Occipital lobe (tissue), 2 donors: Measurements from ENCODE around the gene HOXD11. TPM values are rescaled to one million over a fixed set of nuclear protein-coding genes. Genes with fewer than 3 reads are reported as not detected.

Experiments used
- DNase-seq: peaks from one replicate; lab custom pipeline; 2025; lab: John Stamatoyannopoulos, UW
- total RNA-seq: library from RNA; depleted of rRNA; stranded (reverse); fragments of >200 nt; gene quantifications from one replicate; pipeline ENCODE4 v1.2.3, GENCODE V29; 2014

The HOXD11 gene
- total RNA-seq, 1 donor from 2014 or later, result not detected

DNA sequence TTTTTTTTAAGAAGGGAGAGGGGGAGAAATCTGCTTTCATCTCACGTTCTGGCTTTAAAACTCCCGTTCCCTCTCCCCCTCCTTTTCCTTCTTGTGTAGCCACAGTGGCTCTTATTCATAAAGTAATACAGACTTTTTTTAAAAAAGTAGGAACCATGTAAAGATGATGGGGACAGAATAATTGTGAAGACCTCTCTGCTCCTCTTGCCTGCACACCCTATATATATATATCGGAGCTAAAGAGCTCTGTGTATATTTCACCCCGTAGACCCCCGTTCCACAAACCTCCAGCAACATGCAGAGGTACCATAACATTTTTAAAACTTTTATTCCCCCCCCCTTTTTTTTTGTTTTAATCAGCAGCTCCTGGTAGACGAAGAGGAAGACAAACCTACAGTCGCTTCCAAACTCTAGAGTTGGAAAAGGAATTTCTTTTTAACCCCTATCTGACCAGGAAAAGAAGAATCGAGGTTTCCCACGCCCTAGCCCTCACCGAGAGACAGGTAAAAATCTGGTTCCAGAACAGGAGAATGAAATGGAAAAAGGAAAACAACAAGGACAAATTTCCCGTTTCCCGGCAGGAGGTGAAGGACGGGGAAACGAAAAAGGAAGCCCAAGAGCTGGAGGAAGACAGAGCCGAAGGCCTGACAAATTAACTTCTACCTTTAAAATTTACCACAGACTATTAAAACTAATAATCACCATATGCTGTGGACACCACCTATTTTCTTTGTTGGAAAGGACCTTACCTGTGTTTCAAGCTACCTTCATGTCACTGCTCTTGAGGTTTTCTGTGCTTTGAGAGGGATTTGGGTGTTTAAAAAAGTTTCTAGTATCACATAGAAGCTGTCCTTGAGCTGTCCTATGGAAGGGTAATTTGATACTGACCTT is 24.1 kb downstream of the HOXD11 start:
- DNase-seq, result no peak

DNA sequence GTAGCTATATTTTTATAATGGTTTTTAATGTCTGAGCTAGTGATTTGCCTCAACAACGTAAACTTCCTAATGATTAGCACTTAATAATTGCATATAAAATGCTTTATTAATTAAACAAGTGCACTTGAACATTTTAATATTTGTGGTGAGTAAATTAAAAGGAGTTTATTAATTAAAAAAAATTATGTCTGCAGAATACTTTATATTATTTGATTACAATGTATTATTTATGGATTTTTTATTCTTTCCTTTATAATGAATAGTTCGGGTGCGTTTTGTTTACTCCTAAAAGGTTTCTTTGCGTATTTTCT is 24.7 kb downstream of the HOXD11 start:
- DNase-seq, result no peak

DNA sequence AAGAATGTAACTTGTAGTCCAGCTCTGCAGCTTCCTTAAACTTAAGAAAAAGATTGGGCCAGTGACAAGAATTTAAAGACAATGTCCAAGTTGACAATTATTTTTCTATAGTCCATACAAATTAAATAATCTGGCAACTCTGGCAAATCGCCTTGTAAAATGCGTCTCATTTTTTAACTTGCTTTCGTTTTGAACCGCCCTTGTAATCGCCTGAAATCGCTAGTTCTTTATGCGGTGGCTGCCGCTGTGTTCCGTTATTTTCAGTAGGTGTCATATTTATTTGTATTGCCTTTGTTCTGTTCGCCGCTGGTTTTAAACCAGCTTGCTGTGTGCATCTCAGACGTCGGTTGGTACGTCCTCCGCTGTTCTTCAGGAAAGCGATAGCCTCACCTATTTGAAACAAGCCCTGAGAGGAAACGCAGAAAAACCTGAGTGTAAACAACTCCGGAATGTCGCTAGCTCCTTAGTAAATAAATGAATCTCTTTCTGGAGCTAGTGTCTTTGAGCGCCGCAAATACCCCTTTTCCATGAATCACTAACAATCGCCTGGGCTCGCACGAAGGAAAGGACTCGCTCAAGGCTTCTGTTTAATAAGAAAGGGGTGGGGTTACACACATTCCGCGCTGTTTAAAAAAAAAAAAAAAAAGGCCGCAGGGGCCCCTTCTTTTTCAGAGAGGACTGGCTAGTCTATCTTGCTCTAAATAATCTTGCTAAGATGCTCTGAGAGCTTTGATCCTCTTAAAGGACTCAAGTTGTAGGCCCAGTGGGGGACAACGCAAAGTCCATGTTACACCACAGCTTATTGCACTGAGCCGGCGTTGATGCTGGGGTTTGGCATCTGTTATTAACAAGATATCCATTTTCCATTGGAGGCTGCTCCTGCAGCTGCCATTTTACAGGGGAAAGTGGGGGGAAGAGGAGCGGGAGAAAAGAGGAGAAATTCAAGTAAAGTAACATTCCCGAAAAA is 25.4 kb downstream of the HOXD11 start:
- no peak for DNase-seq

DNA sequence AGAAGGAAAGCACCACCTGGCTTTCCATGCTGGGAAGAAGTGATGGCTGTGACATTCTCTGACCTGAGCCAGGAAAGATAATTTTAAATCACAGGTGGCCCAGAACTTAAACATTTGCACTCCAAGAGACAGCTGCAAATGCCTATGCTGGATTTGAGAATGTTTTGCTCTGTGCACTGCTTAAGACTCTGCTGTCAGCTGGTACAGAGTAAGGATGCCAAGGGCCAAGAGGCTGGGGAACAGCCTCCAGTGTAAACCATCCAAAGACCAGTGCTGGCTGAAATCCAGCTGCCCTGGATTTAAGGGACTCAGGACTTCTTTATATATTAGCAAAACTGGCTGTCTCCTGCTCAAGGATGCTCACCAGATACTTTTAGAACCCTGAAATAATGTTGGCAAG is 26.3 kb downstream of the HOXD11 start:
- no peak for DNase-seq

DNA sequence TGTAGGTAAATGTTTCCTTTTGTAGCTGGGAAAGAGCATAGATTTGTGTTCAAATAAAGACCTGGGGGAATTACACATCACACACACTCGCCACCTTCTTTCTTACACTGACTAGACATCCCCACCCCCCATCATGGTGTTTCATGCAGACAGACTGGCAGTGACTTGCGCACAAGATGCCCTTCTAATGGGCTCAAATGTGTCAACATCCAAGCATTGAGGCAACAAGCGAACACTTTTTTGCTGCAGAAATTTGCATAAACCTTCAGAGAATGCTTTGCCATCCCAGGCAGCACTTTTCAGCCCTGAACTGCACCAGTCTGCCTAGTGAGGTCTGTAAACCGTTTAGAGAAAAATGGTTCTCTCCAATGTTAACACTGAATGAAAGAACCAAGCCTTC is 27.0 kb downstream of the HOXD11 start:
- DNase-seq, result no peak

DNA sequence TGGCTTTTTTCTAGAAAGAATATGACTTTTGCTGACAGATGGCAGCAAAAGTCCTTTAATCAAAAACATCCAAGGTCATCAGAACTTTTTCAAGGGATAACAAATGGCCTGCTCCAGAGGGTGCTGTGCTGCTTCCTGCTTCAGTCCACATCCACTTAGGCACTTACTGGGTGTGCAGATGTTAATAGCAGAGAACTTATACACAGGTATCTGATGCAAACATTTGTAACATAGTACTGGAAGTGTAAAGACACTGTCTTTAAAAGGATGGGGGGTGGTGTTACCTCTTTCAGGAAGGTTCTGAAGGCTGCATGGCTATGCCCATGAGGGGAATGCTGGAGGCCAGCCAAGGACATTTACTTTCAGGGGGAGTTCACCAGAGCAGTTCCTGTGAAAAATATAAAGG is 28.0 kb downstream of the HOXD11 start:
- no peak for DNase-seq

DNA sequence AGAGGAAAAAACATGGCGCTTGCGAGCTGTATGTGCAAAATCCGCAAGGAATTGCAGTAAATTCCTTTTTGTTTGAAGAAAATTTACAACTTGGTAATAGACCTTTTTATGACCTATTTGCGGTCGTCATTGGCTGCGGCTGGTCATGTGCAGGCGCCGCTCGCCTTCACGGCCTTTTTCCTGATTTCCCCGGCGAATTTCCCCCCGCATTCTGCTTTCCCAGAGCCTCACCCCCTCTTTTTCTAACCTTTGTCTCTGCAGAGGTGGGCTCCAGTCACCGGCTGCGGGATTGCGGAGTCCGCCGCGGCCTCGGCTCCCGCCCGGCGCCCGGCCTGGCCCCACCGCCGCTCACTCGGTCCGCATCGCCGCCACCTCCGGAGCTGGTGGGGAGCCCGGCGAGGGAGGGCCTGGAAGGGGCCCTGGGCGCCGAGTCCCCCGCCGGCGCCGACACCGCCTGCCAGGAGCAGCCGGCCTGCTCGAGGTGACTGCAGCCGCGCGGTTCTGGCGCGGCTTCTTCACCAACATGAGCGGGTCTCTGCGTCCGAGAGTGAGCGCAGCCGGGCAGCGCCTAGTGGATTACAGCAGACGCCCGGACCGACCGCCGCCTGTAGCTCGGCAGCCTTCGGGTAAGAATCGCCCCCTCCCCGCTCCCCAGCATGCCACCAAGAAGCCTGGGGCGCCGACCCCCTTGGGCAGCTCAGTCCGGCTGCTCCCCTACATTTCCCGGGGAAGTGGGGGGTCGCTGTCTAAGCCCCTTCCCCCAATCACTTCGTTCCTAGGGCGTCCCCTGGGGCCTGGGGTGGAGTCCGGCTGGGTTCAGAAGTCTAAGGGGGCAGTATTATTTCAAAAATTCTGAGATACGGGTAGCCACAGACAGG is 29.5 kb downstream of the HOXD11 start:
- no peak for DNase-seq

DNA sequence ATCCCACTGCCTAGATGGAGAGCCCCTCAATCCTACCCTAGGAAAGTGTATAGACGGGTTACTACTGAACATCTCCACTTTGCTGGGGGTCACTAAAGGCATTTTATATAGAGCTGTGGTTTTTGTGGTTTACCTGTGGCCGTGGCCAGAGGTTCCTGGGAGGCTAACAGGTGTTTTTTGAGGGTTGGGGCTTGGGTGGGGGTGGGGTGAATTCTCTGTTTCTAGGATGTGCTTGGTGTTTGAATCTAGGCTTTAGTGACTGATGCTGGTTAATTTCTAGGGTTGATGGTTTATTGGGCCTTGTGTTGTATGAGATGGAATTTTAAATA is 30.1 kb downstream of the HOXD11 start:
- no peak for DNase-seq

DNA sequence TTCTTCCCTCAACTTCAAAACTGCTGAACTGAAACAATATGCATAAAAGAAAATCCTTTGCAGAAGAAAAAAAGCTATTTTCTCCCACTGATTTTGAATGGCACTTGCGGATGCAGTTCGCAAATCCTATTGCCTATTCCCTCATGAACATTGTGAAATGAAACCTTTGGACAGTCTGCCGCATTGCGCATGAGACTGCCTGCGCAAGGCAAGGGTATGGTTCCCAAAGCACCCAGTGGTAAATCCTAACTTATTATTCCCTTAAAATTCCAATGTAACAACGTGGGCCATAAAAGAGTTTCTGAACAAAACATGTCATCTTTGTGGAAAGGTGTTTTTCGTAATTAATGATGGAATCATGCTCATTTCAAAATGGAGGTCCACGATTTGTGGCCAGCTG is 30.8 kb downstream of the HOXD11 start:
- no peak for DNase-seq

DNA sequence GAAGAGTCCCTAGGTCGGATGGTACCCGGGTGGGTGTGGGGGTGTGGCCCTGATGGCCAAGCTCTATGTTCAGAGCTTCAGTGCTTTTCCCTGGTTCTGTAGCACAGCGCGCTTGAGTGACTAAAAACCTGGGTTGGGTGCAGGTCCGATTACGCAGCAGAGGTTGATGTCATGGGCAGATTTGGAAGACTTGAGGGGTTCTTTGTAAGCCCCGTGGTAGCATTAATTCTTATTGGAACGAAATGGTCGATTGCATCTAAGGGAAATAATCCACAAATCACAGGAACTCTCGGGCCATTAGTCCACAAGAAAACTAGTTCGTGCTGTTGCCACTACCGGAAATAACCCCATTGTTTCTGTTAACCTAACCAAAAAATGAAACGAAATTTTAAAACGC is 31.4 kb downstream of the HOXD11 start:
- no peak for DNase-seq

DNA sequence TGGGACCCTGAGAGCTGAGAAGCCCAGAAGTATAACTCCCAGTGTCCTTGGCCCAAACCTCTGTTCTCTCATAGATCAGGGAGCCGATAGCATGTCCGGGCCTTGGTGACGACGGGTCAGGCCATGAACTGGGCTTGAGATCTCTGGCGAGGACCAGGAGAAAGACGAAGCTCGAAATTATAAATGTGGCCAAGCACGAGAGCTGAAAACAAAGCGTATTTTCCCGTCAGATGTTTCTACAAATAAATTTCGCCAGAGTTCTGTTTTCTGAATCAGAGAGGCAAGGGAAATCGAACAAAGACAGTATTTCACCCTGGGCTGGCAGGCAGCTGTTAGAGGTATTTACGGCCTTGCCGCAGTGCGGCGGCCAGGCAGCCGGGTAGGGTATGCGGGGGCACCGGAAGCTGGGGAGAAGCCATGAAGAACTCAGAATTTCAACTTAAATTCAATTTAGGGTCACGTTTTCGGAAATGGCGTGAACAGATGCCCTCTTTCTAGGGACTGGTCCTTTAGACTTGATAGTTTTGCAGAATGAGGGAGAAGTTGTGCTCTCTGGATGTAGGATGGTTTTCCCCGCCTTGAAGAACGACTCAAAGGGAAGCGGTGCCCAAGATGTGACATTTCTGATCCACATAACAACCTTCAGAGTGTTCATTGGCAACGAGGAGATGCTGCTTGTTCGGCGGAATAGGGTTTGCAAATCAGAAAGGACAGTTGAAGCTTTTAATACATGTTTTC is 32.0 kb downstream of the HOXD11 start:
- DNase-seq, result no peak

DNA sequence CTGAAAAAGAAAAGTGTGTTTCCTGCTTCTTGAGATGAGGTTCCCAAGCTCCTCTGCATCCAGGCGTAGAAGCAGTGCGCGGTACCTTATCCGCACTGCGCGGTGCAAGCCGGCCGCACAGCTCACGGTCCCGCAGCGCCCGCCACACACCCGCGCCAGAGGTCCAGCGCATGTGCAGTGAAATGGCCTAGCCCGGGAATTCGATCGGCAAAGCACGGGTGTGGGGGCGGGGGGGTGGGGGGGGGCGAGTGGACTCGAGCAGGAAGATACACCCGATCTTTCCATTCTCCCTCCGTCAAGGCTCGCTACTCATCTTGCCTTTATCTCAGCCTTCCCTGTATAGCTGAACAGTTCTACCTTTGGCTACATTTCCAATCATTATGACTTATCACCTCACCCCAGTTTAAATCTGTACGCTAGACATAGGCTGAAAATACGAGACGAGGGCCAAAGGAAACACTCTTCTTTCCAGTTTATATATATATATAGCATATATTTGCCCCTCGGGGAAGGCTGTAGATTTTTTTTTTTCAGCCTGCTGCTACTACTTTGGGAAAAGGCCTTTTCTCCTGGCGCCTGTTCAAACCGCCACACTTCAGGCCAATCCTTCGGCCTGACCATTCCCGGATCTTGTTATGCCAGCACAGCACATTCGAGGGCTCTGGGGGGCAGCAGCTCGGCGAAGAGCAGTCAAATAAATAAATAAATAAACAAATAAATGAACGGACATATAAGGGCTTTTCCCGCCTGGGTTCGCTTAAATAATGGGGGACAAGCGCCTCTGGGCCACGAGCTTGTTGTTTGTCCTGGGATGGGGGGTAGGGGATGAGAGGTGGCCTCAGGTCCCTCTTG is 32.8 kb downstream of the HOXD11 start:
- no peak for DNase-seq

DNA sequence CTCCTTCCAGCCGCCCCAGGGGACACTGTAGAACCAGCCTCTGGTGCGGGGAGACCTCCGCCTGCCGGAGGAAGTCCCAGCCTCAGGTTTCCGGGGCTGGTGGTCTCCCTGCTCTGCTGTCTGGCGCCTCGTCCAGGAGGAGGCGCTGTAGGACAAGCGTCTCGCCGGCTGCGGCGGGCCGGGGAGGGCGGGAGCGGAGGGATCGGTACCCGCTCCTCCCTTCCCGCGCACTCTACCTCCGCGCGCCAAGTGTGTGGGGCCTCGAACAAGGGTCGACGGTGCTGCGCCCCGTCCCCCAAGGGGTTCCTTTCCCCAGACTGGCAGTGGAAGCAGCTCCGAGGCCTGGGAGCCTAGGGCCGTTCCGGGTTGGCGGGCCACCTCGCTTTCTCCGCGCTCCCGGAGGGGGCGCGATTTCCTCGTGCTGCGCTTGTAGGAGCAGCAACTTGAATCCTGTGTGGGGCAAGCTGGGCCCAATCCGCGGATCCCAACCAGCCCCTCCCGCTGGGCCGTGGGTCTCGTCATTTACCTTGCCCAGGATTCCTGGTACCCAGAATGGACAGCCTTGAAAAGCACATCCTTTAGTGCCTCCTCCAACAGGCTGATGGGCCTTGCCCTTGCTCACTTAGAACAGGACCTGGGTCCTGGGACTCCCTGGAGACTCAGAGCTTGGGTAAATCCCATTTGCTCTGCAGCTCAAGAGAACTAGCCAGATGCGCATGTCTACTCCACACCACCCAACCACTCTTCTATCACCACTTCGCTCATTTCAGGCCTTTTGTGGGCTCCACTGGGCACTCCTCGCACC is 33.6 kb downstream of the HOXD11 start:
- DNase-seq, result peak; percentile 54

DNA sequence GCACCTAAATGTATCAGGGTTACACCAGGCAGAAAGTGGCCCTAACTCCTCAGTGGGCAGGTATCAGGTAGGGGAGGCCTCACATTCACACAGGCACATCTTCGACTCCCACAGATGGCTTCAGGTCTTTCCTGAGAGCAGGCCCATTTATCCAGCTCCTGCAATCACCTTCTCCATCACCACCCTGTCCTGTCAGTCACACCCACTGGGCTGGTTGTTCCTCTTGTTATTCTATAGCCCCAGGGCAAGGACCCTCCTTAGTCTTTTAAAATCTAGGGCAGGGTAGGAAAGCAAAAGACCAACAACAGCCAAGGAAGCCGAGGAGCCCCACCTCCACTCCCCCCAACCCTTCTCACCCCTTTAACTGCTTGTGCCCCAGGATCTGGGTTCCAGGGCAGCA is 35.2 kb downstream of the HOXD11 start:
- no peak for DNase-seq

DNA sequence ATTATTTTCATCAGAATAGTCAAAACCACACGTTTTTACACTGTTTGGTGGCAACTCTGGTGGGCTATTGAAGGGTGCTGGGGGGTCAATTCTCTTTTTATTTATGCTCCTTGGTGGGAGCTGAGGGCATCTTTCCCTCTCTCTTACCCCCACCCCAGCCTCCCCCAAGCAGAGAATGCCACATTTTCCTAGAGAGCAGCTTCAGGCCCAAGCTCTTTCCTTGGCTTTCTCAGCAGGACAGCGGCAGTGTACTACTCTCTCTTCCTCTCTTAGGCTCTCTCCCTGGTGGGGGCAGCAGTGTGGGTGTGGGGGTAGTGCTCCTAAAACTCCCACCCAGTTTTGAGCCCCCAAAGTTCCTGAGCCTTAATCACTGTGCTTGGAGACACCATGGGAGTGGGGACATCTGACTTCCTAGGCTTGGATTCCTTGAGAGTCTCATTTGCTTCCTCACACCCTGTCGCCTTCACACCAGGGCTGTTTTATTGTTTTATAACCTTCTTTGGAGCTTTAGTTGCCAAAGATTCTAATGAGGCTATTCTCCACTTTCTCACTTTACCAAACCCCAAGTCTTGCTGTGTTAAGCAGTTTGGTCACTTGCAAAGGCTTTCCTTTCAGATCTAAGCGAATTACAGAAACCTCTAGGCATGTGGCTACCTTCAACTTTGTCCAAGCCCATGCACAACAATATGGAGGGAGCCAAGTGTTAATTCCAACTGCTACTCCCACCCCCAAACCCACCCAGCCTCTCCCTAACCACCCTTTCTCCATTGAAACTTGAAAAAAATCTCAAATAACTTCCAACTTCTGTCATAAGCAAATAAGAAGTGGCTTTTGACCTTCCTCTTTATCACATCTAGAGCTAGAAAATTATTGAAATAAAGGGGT is 38.2 kb downstream of the HOXD11 start:
- no peak for DNase-seq

DNA sequence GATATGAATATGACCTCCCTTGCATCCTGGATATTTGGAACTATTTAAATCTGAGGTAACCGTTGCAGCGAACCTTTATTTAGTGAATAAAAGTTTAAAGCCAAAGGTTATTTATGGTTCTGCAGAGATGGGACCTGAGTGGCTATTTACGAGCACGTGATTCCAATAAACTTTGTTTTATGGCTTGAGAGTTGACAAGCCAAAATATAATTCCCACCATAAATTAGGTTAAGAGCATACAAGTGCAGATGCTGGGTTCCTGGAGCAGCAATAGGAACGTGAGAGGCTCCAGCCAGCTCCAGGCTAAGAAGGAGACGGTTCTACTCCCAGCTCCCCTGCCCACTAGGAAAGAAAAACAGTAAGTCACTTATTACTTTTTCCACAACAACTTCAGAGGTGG is 39.0 kb downstream of the HOXD11 start:
- no peak for DNase-seq

DNA sequence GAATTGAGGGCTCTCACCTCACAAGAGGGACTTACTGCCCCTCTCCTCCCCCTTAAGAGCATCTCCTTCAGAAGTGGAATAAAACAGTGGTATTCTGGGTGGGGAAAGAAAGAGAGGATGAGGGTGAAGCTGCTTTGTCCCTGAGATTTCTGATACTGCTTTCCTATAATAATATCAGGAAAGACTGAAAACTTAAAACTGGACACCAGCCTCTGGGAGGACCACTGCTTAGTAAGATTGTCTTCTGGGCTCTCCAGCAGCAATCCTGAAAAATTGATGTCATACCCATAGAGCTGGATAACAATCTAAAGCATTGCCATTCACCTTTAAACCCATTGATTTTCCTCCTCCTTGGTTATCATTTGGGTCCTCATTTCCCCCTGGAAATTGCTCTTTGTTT is 39.6 kb downstream of the HOXD11 start:
- DNase-seq, result no peak

DNA sequence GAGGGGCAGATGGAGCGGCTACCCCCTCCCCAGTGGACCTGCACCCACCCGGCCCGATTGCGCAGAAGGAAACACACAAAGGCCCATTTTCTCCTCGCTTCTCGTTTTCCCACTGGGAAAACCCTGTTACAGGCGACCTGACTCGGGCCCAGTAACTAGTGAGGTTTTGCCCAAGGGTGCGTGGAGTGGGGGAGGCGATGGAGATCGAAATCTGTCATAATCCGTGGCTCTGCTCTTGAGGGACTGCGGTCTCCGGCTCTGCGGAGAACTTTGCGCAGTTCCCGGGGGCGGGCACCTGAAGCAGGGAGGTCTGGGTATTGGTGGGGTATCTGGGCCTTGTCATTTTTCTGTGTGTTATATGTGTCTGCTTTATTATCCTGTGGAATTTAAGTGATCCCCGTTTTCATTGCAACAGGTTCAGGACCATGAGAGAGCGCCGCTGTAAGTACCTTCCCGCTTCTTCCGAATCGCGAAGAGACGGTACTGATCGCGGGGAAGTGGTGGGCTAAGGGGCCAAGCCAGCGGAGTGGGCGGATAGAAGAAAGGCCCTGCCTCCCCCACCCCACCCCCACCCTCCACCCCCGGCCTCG is 40.2 kb downstream of the HOXD11 start:
- DNase-seq, result no peak
